Osteocyte (in vitro differentiated cells): ENCODE results near the gene TCF23. TPM values are rescaled to one million over a fixed set of nuclear protein-coding genes. Genes with fewer than 3 reads are reported as not detected.
"Not testable (repeated sequence)": the region's sequence is repeated elsewhere in the genome, so short reads cannot be mapped to it uniquely, and the experiment has no call there.

Source experiments
- DNase-seq: peaks from one replicate; pipeline ENCODE4 v3.0.0; 2021; ENCODE audit warnings: mixed read lengths; ENCODE audit not compliant: unreplicated experiment; ENCODE audit errors: extremely low spot score
- H3K27ac Mint-ChIP-seq: one replicate; pipeline ENCODE4 v1.8.0; 2021; ENCODE audit warnings: mild to moderate bottlenecking, mixed read lengths; ENCODE audit not compliant: unreplicated experiment
- H3K27me3 Mint-ChIP-seq: one replicate; pipeline ENCODE4 v1.8.0; 2021; ENCODE audit warnings: mixed read lengths; ENCODE audit not compliant: unreplicated experiment
- H3K36me3 Mint-ChIP-seq: one replicate; pipeline ENCODE4 v1.8.0; 2021; ENCODE audit warnings: mixed read lengths; ENCODE audit not compliant: unreplicated experiment
- H3K4me1 Mint-ChIP-seq: one replicate; pipeline ENCODE4 v1.8.0; 2021; ENCODE audit warnings: mixed read lengths; ENCODE audit not compliant: unreplicated experiment
- H3K4me3 Mint-ChIP-seq: one replicate; pipeline ENCODE4 v1.8.0; 2021; ENCODE audit warnings: mild to moderate bottlenecking, moderate library complexity, mixed read lengths; ENCODE audit not compliant: unreplicated experiment
- H3K9me3 Mint-ChIP-seq: one replicate; pipeline ENCODE4 v1.8.0; 2021; ENCODE audit warnings: mixed read lengths; ENCODE audit not compliant: unreplicated experiment
- CTCF ChIP-seq: fragments of 200-600 bp; sonication (generic); IDR thresholded peaks from 2 replicates; pipeline ENCODE4 v1.5.0; 2021; ENCODE audit warnings: antibody characterized with exemption, mild to moderate bottlenecking, moderate library complexity
- total RNA-seq: library from RNA; stranded (reverse); gene quantifications from 2 replicates; pipeline ENCODE4 v1.2.1, GENCODE V29; 2021

TCF23 gene
- total RNA-seq, 1 donor from 2014 or later, result not detected

- no peak for TF ChIP-seq CTCF
- H3K36me3 Mint-ChIP-seq, result no peaks in the 10 kb centered on the region
- H3K4me1 Mint-ChIP-seq, result peaks cover 9% of the 10 kb centered on the region
- no peaks in the 10 kb centered on the region for H3K9me3 Mint-ChIP-seq
- H3K27me3 Mint-ChIP-seq, result peaks cover 53% of the 10 kb centered on the region
- no peak for DNase-seq
- H3K27ac Mint-ChIP-seq, result no peak overlapping the region
- H3K4me3 Mint-ChIP-seq, result peak overlapping the region; percentile 26
Measured at GRCh38 chr2:27117995-27118524, 30.7 kb upstream of the TCF23 start.

- Mint-ChIP-seq H3K36me3 (no peaks in the 10 kb centered on the region), H3K27ac (no peak within 1 kb of the TSS), H3K4me1 (peaks cover 13% of the 10 kb centered on the region), H3K4me3 (peak within 1 kb of the TSS; percentile 52), H3K9me3 (no peaks in the 10 kb centered on the region), H3K27me3 (peaks cover 57% of the 10 kb centered on the region)
- TF ChIP-seq CTCF, result no peak
- peak; percentile 84 for DNase-seq
Measured at GRCh38 chr2:27118525-27119329, 30.1 kb upstream of the TCF23 start, which contains the start of gene CGREF1. Gene CGREF1, minus strand, starts transcription at chr2:27119128. Its CDS starts 14,762 bp downstream, at chr2:27104366.

GRCh38 chr2:27119330-27119670 is 29.5 kb upstream of the TCF23 start:
- not testable (repeated sequence) for H3K36me3 Mint-ChIP-seq, H3K27ac Mint-ChIP-seq, DNase-seq, H3K9me3 Mint-ChIP-seq
- Mint-ChIP-seq H3K27me3 (peaks cover 57% of the 10 kb centered on the region), H3K4me3 (peak overlapping the region; percentile 52), H3K4me1 (peaks cover 13% of the 10 kb centered on the region)

GRCh38 chr2:27121906-27122305 is 26.9 kb upstream of the TCF23 start:
- H3K27me3 Mint-ChIP-seq, result peaks cover 45% of the 10 kb centered on the region
- no peaks in the 10 kb centered on the region for H3K36me3 Mint-ChIP-seq
- H3K4me3 Mint-ChIP-seq, result no peak overlapping the region
- DNase-seq, result no peak
- H3K4me1 Mint-ChIP-seq, result peaks cover 13% of the 10 kb centered on the region
- no peaks in the 10 kb centered on the region for H3K9me3 Mint-ChIP-seq
- H3K27ac Mint-ChIP-seq, result no peak overlapping the region
- TF ChIP-seq CTCF, result no peak

GRCh38 chr2:27122791-27123190 is 26.0 kb upstream of the TCF23 start:
- no peaks in the 10 kb centered on the region for H3K9me3 Mint-ChIP-seq
- no peaks in the 10 kb centered on the region for H3K36me3 Mint-ChIP-seq
- H3K27me3 Mint-ChIP-seq, result peaks cover 38% of the 10 kb centered on the region
- H3K4me1 Mint-ChIP-seq, result peaks cover 13% of the 10 kb centered on the region
- DNase-seq, result no peak
- peak overlapping the region; percentile 79 for H3K4me3 Mint-ChIP-seq
- no peak overlapping the region for H3K27ac Mint-ChIP-seq
- no peak for TF ChIP-seq CTCF
